B cell (primary cell): ENCODE data around the gene GJB2. TPM values are rescaled to one million over a fixed set of nuclear protein-coding genes. Genes with fewer than 3 reads are reported as not detected.

Experiments
- ATAC-seq: fragments of 200-7000 bp; cut with Tn5 transposase; one replicate; pipeline ENCODE4 v1.10.0; 2021; ENCODE audit warnings: low read depth, mild to moderate bottlenecking, moderate number of reproducible peaks, moderate library complexity
- CTCF ChIA-PET: fragments of 350-600 bp; sonication (Branson Sonifier 250); formaldehyde crosslinking; loops from one replicate; lab custom pipeline; 2021; ENCODE audit warnings: antibody characterized with exemption, inconsistent platforms; lab: Charles Lee
- POLR2A ChIA-PET: fragments of 350-600 bp; sonication (Branson Sonifier 250); formaldehyde crosslinking; loops from one replicate; lab custom pipeline; 2021; ENCODE audit warnings: antibody characterized with exemption; lab: Charles Lee
- DNase-seq: peaks from one replicate; pipeline ENCODE4 v3.0.0; 2013
- H2AFZ ChIP-seq: 2 replicates; pipeline ENCODE4 v1.6.1; 2012; ENCODE audit warnings: mild to moderate bottlenecking, low read depth, low read length; ENCODE audit not compliant: insufficient read depth, poor library complexity, severe bottlenecking
- H3K27ac ChIP-seq, 2 donors: 1 replicate in 1 of 2; 2 replicates in 1 of 2; pipeline ENCODE4 v1.5.1; 2012 to 2013; ENCODE audit warnings: low read length in 2 of 2, mild to moderate bottlenecking in 2 of 2, moderate library complexity in 1 of 2
- H3K27me3 ChIP-seq, 4 experiments: fragments of 200-600 bp in 1 of 4; sonication (generic) in 1 of 4; replicated peaks in 1 of 4; 1 replicate in 2 of 4; 2 replicates in 2 of 4; pipeline versions ENCODE4 v1.6.1 to v1.7.0; 2013 to 2016; ENCODE audit warnings: low read length in 3 of 4, mild to moderate bottlenecking in 2 of 4, mixed read lengths in 1 of 4, moderate library complexity in 1 of 4; ENCODE audit not compliant: insufficient read depth in 4 of 4, control insufficient read depth in 3 of 4; ENCODE audit errors: control extremely low read depth in 1 of 4
- H3K36me3 ChIP-seq, 2 experiments: replicated peaks in 1 of 2; 1 replicate in 1 of 2; 2 replicates in 1 of 2; pipeline versions ENCODE4 v1.6.1 to v1.7.1; 2013; ENCODE audit warnings: low read length in 1 of 2; ENCODE audit not compliant: insufficient read depth in 2 of 2, control insufficient read depth in 1 of 2; ENCODE audit errors: control extremely low read depth in 1 of 2, extremely low read depth in 1 of 2
- H3K4me1 ChIP-seq, 2 donors: fragments of 200-600 bp in 1 of 2; sonication (generic) in 1 of 2; 1 replicate in 1 of 2; 2 replicates in 1 of 2; pipeline versions ENCODE4 v1.5.1 to v1.6.1; 2013 to 2017; ENCODE audit warnings: low read length in 2 of 2; ENCODE audit not compliant: control insufficient read depth in 2 of 2, insufficient read depth in 2 of 2
- H3K4me2 ChIP-seq: replicated peaks from 2 replicates; pipeline ENCODE3; 2012; ENCODE audit warnings: mild to moderate bottlenecking, low read depth, low read length; ENCODE audit not compliant: poor library complexity, severe bottlenecking
- H3K4me3 ChIP-seq, 5 experiments: fragments of 200-600 bp in 1 of 5; sonication (generic) in 1 of 5; 1 replicate in 3 of 5; 2 replicates in 2 of 5; pipeline versions ENCODE4 v1.5.1 to v1.7.0; 2011 to 2016; ENCODE audit warnings: low read length in 4 of 5, mild to moderate bottlenecking in 4 of 5, low read depth in 2 of 5, control low read depth in 1 of 5, moderate library complexity in 1 of 5; ENCODE audit not compliant: insufficient read depth in 1 of 5; ENCODE audit errors: control extremely low read depth in 1 of 5, extremely low read depth in 1 of 5
- H3K79me2 ChIP-seq: fragments of 200-600 bp; sonication (generic); one replicate; pipeline ENCODE4 v1.6.0; 2016; ENCODE audit warnings: low read length; ENCODE audit not compliant: control insufficient read depth, insufficient read depth
- H3K9ac ChIP-seq: fragments of 200-600 bp; sonication (generic); 2 replicates; pipeline ENCODE4 v1.6.1; 2017; ENCODE audit warnings: mild to moderate bottlenecking, low read length, moderate library complexity
- H3K9me3 ChIP-seq, 3 donors: one replicate each; pipeline versions ENCODE4 v1.6.1 to v1.7.1; 2013; ENCODE audit warnings: low read length in 2 of 3; ENCODE audit not compliant: control insufficient read depth in 2 of 3, insufficient read depth in 1 of 3; ENCODE audit errors: control extremely low read depth in 1 of 3
- H4K20me1 ChIP-seq: 2 replicates; pipeline ENCODE4 v1.6.0; 2012; ENCODE audit warnings: mild to moderate bottlenecking, low read length; ENCODE audit not compliant: insufficient read depth, control insufficient read depth, poor library complexity, severe bottlenecking
- H3K27ac Mint-ChIP-seq: one replicate; pipeline ENCODE4 v1.8.0; 2021; ENCODE audit warnings: mixed read lengths
- H3K27me3 Mint-ChIP-seq: one replicate; pipeline ENCODE4 v1.8.0; 2021; ENCODE audit warnings: mixed read lengths
- H3K4me1 Mint-ChIP-seq: one replicate; pipeline ENCODE4 v1.8.0; 2021; ENCODE audit warnings: mixed read lengths
- H3K4me3 Mint-ChIP-seq: one replicate; pipeline ENCODE4 v1.8.0; 2021; ENCODE audit warnings: mixed read lengths
- H3K9me3 Mint-ChIP-seq: one replicate; pipeline ENCODE4 v1.8.0; 2022; ENCODE audit warnings: mixed read lengths; ENCODE audit not compliant: insufficient read depth
- EZH2 ChIP-seq: IDR thresholded peaks from 2 replicates; pipeline ENCODE4 v1.6.1; 2012; ENCODE audit warnings: borderline replicate concordance, low read depth, mild to moderate bottlenecking, moderate library complexity, low read length; ENCODE audit not compliant: insufficient read depth, poor library complexity, severe bottlenecking
- WGBS: methylation state at CpG from one replicate; pipeline ENCODE4 v1.1.5; 2013; ENCODE audit warnings: missing lambda C conversion rate; ENCODE audit not compliant: insufficient coverage; 5-methylcytosine and 5-hydroxymethylcytosine counted together
- intact Hi-C: fragments of 100-400 bp; cut with micrococcal nuclease; formaldehyde crosslinking; loops from one replicate; pipeline ENCODE4 v1.10.0; 2022
- polyA plus RNA-seq: library from polyadenylated mRNA; depleted of rRNA; stranded (reverse); fragments of >200 nt; gene quantifications from 2 replicates; pipeline ENCODE4 v1.2.3, GENCODE V29; 2012
- total RNA-seq, 2 donors: library from RNA; stranded (reverse); fragments of 120-200 nt in 1 of 2; gene quantifications; 1 replicate in 1 of 2; 2 replicates in 1 of 2; pipeline versions ENCODE4 v1.2.3 to v1.2.4, GENCODE V29; 2013 to 2022
- TF ChIP-seq, protein P1 (sequence below): fragments of 200-600 bp; IDR thresholded peaks from one replicate; pipeline ENCODE4 v1.8.0; 2022; ENCODE audit warnings: antibody characterized with exemption, mild to moderate bottlenecking

The GJB2 gene
- total and polyA plus RNA-seq, 2 donors (not counting 1 experiment from before 2014, with no cell fraction given) = not detected

DNA sequence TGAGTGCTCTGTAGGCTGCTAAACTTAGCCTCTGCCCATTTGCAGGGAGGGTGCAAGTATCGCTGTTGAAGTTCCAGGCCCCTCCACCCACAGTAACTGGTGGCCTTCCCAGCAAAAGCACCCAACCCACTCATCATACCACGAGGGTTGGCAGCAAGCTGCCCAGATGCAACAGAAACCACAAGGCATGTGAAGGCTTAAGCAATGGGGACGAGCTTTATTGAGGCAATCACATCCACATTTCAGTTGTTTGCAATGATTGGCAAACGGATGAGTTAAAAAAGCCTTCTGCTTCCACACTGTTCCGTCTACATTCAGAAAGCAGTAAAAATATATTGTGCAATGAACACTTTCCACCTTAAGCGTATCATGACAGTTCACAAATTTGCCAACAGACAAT lies 29.0 kb upstream of the GJB2 start:
- TF ChIP-seq, protein P1, sequence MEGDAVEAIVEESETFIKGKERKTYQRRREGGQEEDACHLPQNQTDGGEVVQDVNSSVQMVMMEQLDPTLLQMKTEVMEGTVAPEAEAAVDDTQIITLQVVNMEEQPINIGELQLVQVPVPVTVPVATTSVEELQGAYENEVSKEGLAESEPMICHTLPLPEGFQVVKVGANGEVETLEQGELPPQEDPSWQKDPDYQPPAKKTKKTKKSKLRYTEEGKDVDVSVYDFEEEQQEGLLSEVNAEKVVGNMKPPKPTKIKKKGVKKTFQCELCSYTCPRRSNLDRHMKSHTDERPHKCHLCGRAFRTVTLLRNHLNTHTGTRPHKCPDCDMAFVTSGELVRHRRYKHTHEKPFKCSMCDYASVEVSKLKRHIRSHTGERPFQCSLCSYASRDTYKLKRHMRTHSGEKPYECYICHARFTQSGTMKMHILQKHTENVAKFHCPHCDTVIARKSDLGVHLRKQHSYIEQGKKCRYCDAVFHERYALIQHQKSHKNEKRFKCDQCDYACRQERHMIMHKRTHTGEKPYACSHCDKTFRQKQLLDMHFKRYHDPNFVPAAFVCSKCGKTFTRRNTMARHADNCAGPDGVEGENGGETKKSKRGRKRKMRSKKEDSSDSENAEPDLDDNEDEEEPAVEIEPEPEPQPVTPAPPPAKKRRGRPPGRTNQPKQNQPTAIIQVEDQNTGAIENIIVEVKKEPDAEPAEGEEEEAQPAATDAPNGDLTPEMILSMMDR = no peak
- TF ChIP-seq EZH2 = no peak
- Histone ChIP-seq H3K4me2 (no peak overlapping the region), H2AFZ (no peak overlapping the region), H3K4me3 (no peak overlapping the region), H3K36me3 (no peaks in the 10 kb centered on the region), H3K9ac (no peak overlapping the region), H3K27ac (no peak overlapping the region), H4K20me1 (no peaks in the 10 kb centered on the region), H3K4me1 (peaks cover 0 to 7% of the 10 kb centered on the region in 2 donors), H3K27me3 (peaks cover 0 to 2% (median 0%) of the 10 kb centered on the region in 4 experiments), H3K9me3 (no peaks in the 10 kb centered on the region), H3K79me2 (no peaks in the 10 kb centered on the region)
- ChIA-PET POLR2A (no interaction called here), CTCF (no interaction called here)
- Mint-ChIP-seq H3K4me3 (no peak overlapping the region), H3K9me3 (no peaks in the 10 kb centered on the region), H3K27ac (no peak overlapping the region), H3K27me3 (peaks cover 5% of the 10 kb centered on the region), H3K4me1 (peaks cover 3% of the 10 kb centered on the region)
- DNase-seq (no peak), ATAC-seq (no peak)
- intact Hi-C loops = no loop called here
- 70% methylated on average over 5 of the region's 6 CpGs for WGBS

DNA sequence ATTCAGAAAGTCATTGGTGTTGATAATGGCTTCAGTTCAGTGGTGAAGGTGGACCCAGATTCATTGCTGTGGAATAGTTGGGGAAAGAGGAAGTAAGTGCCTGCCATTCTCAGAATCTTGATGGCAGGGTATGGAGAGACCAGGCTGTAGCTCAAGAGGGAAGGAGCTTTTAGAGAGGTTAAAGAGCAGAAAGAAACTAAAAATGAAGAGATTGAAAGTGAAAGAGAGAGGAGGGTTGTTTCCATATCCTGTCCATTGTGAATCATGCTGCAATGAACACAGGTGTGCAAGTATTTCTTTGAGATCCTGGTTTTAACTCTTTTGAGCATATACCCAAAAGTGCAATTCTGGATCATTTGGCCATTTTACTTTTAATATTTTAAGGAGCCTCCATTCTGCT lies 26.8 kb upstream of the GJB2 start:
- H4K20me1 ChIP-seq = no peaks in the 10 kb centered on the region
- DNase-seq (no peak), ATAC-seq (no peak)
- Mint-ChIP-seq H3K4me3 (no peak overlapping the region), H3K4me1 (peaks cover 3% of the 10 kb centered on the region), H3K27me3 (peaks cover 7% of the 10 kb centered on the region), H3K9me3 (no peaks in the 10 kb centered on the region), H3K27ac (no peak overlapping the region)
- H2AFZ ChIP-seq = peak overlapping the region; percentile 9
- no peak overlapping the region for H3K27ac ChIP-seq
- CTCF ChIA-PET = no interaction called here
- H3K4me3 ChIP-seq = no peak overlapping the region
- no peaks in the 10 kb centered on the region for H3K79me2 ChIP-seq
- POLR2A ChIA-PET = no interaction called here
- H3K36me3 ChIP-seq = no peaks in the 10 kb centered on the region
- no peak overlapping the region for H3K4me2 ChIP-seq
- intact Hi-C loops = no loop called here
- H3K27me3 ChIP-seq = no peaks in the 10 kb centered on the region
- H3K9me3 ChIP-seq = no peaks in the 10 kb centered on the region
- no peak overlapping the region for H3K9ac ChIP-seq
- no peak for TF ChIP-seq EZH2
- TF ChIP-seq, protein P1 = no peak
- H3K4me1 ChIP-seq = peaks cover 0 to 7% of the 10 kb centered on the region in 2 donors
